A549 (cell line): ENCODE measurements around the gene SETBP1.

Source experiments
- CHD4 ChIP-seq: fragments of 200-600 bp; sonication (generic); IDR thresholded peaks from 2 replicates; pipeline ENCODE4 v1.6.1; 2016; ENCODE audit warnings: antibody characterized with exemption, mild to moderate bottlenecking, borderline replicate concordance
- CTCF ChIP-seq: fragments of >200 bp; sonication (Bioruptor Twin); formaldehyde crosslinking; IDR thresholded peaks from 3 replicates; pipeline ENCODE4 v1.5.1; 2016
- EP300 ChIP-seq, 2 experiments: fragments of >200 bp; sonication (Bioruptor Twin); formaldehyde crosslinking; IDR thresholded peaks; 2 replicates in 1 of 2; 3 replicates in 1 of 2; pipeline ENCODE4 v1.6.1; 2016 to 2017
- NR3C1 ChIP-seq: fragments of >200 bp; sonication (Bioruptor Twin); formaldehyde crosslinking; IDR thresholded peaks from 3 replicates; pipeline ENCODE4 v1.6.1; 2017
- POLR2A ChIP-seq: IDR thresholded peaks from 2 replicates; pipeline ENCODE4 v1.6.1; 2012; ENCODE audit warnings: mild to moderate bottlenecking, low read length
- TF ChIP-seq, protein P1 (sequence below): IDR thresholded peaks from 2 replicates; pipeline ENCODE4 v1.6.1; 2012

DNA sequence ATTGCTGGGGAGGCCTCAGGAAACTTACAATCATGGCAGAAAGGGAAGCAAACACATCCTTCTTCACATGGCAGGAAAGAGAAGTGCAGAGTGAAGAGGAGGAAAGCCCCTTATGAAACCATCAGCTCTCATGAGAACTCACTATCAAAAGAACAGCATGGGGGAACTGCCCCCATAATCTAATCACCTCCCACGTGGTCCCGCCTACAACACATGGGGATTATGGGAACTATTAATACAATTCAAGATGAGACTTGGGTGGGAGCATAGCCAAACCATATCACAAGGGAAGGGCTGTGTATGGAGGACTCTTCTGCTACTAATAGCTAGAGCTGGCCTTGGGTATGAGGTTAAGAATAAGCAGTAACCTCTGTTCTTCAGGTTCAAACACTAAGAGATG is 8.8 kb upstream of the SETBP1 start:
- TF ChIP-seq CTCF (no peak), CHD4 (no peak), NR3C1 (no peak), POLR2A (no peak), EP300 (IDR thresholded peaks at IDR 0.05) (no peak)
- TF ChIP-seq, protein P1, sequence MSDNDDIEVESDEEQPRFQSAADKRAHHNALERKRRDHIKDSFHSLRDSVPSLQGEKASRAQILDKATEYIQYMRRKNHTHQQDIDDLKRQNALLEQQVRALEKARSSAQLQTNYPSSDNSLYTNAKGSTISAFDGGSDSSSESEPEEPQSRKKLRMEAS = no peak
